H1 (cell line): Measurements from ENCODE around the gene GADD45GIP1. TPM values are rescaled to one million over a fixed set of nuclear protein-coding genes. Genes with fewer than 3 reads are reported as not detected.

Experiments
- POLR2A ChIP-seq, 2 experiments: IDR thresholded peaks; 1 replicate in 1 of 2; 2 replicates in 1 of 2; pipeline ENCODE4 v1.6.1; 2011; ENCODE audit warnings: low read depth in 2 of 2, low read length in 2 of 2, mild to moderate bottlenecking in 2 of 2; ENCODE audit errors: control extremely low read depth in 1 of 2
- SIX5 ChIP-seq: IDR thresholded peaks from 2 replicates; pipeline ENCODE4 v1.6.1; 2011; ENCODE audit warnings: mild to moderate bottlenecking, low read depth, low read length
- polyA plus RNA-seq, 7 experiments: library from polyadenylated mRNA; depleted of rRNA in 3 of 7; stranded (reverse) in 5 of 7; unstranded in 2 of 7; fragments of >200 nt in 5 of 7; fragments of 200-250 nt in 2 of 7; gene quantifications; 1 replicate in 5 of 7; 2 replicates in 1 of 7; 4 replicates in 1 of 7; pipeline versions ENCODE4 v1.2.1 to v1.2.3, GENCODE V29; 2011 to 2013; ENCODE audit warnings: missing spikeins in 2 of 7, mixed read lengths in 2 of 7
- total RNA-seq: library from RNA; stranded (reverse); fragmentation: NEBNext Ultra II Directional; extraction: Animal tissue kit (Norgen Biotek cat#: 25700); gene quantifications from 2 replicates; pipeline ENCODE4 v1.2.1, GENCODE V29; 2021

The GADD45GIP1 gene
- total and polyA plus RNA-seq, 2 of the 8 experiments (the other 6 are each of a cell fraction or from before 2014, with no cell fraction given) = 42.2 to 42.6 TPM

- TF ChIP-seq SIX5 (0 out of 2 replicates have a peak, but pooled peaks have one; percentile 1), POLR2A (IDR thresholded peaks at IDR 0.05; ENCODE audit: control extremely low read depth in 1 of 2, low read depth in 2 of 2, low read length in 2 of 2) (peak in 1 of 2 experiments; percentile 8; a peak in 2 of 3 replicates)
Observed at GRCh38 chr19:12944104-12944674, 12.8 kb downstream of the GADD45GIP1 start (continued).
